GM10248 (cell line): ENCODE measurements around the gene HECW1.
"Not testable (repeated sequence)": the region's sequence is repeated elsewhere in the genome, so short reads cannot be mapped to it uniquely, and the experiment has no call there.

Source experiments
- CTCF ChIA-PET: fragments of 300-600 bp; sonication (Branson Sonifier 250); formaldehyde crosslinking; extraction: SDS; loops from one replicate; lab custom pipeline; 2021; ENCODE audit warnings: antibody characterized with exemption; lab: Yijun Ruan, JAX
- POLR2A ChIA-PET: fragments of 350-650 bp; sonication (Branson Sonifier 250); formaldehyde crosslinking; extraction: SDS; loops from one replicate; lab custom pipeline; 2020; ENCODE audit warnings: antibody characterized with exemption; lab: Yijun Ruan, JAX
- DNase-seq: peaks from one replicate; pipeline ENCODE4 v3.0.0; 2012; ENCODE audit errors: extremely low spot score
- CTCF ChIP-seq: IDR thresholded peaks from 2 replicates; pipeline ENCODE4 v1.5.1; 2012; ENCODE audit warnings: mild to moderate bottlenecking, low read depth; ENCODE audit errors: extremely low read depth, missing control alignments, control extremely low read depth

The HECW1 gene

GRCh38 chr7:43199371-43200160 lies 87.1 kb downstream of the HECW1 start:
- CTCF ChIA-PET = interaction anchor here (1.1 kb wide), 1 partner anchor 10 kb away, joined by 4 read pairs; no protein-coding TSS in a partner anchor
- TF ChIP-seq CTCF = no peak
- POLR2A ChIA-PET = no interaction called here
- DNase-seq = no peak

- no peak for DNase-seq
- POLR2A ChIA-PET = no interaction called here
- CTCF ChIA-PET = no interaction called here
- TF ChIP-seq CTCF = no peak
Observed at GRCh38 chr7:43201912-43202311, 89.5 kb downstream of the HECW1 start.

GRCh38 chr7:43204081-43204480 lies 91.6 kb downstream of the HECW1 start:
- ChIA-PET CTCF (interaction anchor here (1.4 kb wide), 1 partner anchor 57 kb away, joined by 5 read pairs; no protein-coding TSS in a partner anchor), POLR2A (no interaction called here)
- no peak for DNase-seq
- TF ChIP-seq CTCF = no peak

GRCh38 chr7:43205171-43205795 lies 92.8 kb downstream of the HECW1 start:
- ChIA-PET CTCF (interaction anchor here (1.4 kb wide), 2 partner anchors 56 to 134 kb away, joined by 4 to 5 read pairs; no protein-coding TSS in a partner anchor), POLR2A (no interaction called here)
- no peak for TF ChIP-seq CTCF
- no peak for DNase-seq

GRCh38 chr7:43208242-43208641 lies 95.8 kb downstream of the HECW1 start:
- CTCF ChIA-PET = interaction anchor here (1.0 to 1.6 kb wide), 2 partner anchors 9 to 1268 kb away, joined by 3 read pairs; no protein-coding TSS in a partner anchor
- POLR2A ChIA-PET = no interaction called here
- no peak for DNase-seq
- no peak for TF ChIP-seq CTCF

- DNase-seq, CTCF ChIA-PET, POLR2A ChIA-PET: not testable (repeated sequence)
Observed at GRCh38 chr7:43210539-43210938, 98.1 kb downstream of the HECW1 start.

- POLR2A ChIA-PET = no interaction called here
- CTCF ChIA-PET = no interaction called here
- no peak for DNase-seq
- no peak for TF ChIP-seq CTCF
Observed at GRCh38 chr7:43211286-43211685, 98.8 kb downstream of the HECW1 start.
